ENCODE results near the gene RNASE12. TPM values are rescaled to one million over a fixed set of nuclear protein-coding genes. Genes with fewer than 3 reads are reported as not detected.
"Not testable (repeated sequence)": the region's sequence is repeated elsewhere in the genome, so short reads cannot be mapped to it uniquely, and the experiment has no call there.

RNASE12 gene
- total RNA-seq, 6 donors from 2014 or later = not detected

GRCh38 chr14:20601522-20601921, 10.3 kb upstream of the RNASE12 start:
- Histone ChIP-seq H3K4me1 (no peaks in the 10 kb centered on the region), H3K4me3 (no peak overlapping the region)
- no peak for ATAC-seq (ENCODE audit: low FRiP score in 2 of 2)

GRCh38 chr14:20597108-20597507, 5.9 kb upstream of the RNASE12 start:
- H3K27ac ChIP-seq = peak overlapping the region in 2 of 4 donors; percentile 40 to 53
- no peaks in the 10 kb centered on the region for H3K9me3 ChIP-seq
- ATAC-seq (ENCODE audit: low FRiP score in 2 of 2) (peak in 1 of 2 donors; percentile 32), DNase-seq (no peak)
- H3K27me3 ChIP-seq = no peaks in the 10 kb centered on the region
- TF ChIP-seq POLR2A (IDR thresholded peaks at IDR 0.05) = no peak
- no peak for TF ChIP-seq POLR2AphosphoS5 (IDR thresholded peaks at IDR 0.05)
- no peak for TF ChIP-seq EP300 (IDR thresholded peaks at IDR 0.05)
- no peak for TF ChIP-seq CTCF (IDR thresholded peaks at IDR 0.05)
- no peaks in the 10 kb centered on the region for H3K4me1 ChIP-seq
- H3K4me3 ChIP-seq = no peak overlapping the region
- H3K36me3 ChIP-seq = no peaks in the 10 kb centered on the region
- WGBS, 2 donors = 53 to 85% methylated on average over 1 of the region's 1 CpG

More at GRCh38 chr14:20601522-20601921, 10.3 kb upstream of the RNASE12 start:
- WGBS, 2 donors = 75 to 81% methylated on average over 12 of the region's 12 CpGs
- no peak for DNase-seq
- TF ChIP-seq CTCF (IDR thresholded peaks at IDR 0.05) (no peak), POLR2A (IDR thresholded peaks at IDR 0.05) (no peak), POLR2AphosphoS5 (IDR thresholded peaks at IDR 0.05) (no peak), EP300 (IDR thresholded peaks at IDR 0.05) (no peak)
- no peaks in the 10 kb centered on the region for H3K36me3 ChIP-seq
- H3K27me3 ChIP-seq = no peaks in the 10 kb centered on the region
- H3K27ac ChIP-seq = no peak overlapping the region
- no peaks in the 10 kb centered on the region for H3K9me3 ChIP-seq

- not testable (repeated sequence) for H3K27me3 ChIP-seq; H3K4me3 ChIP-seq; H3K36me3 ChIP-seq; ATAC-seq (ENCODE audit: low FRiP score in 2 of 2); H3K4me1 ChIP-seq; DNase-seq; H3K27ac ChIP-seq; H3K9me3 ChIP-seq
- WGBS, 2 donors = 94 to 98% methylated on average over 3 of the region's 3 CpGs
Measured at GRCh38 chr14:20595726-20596125, 4.5 kb upstream of the RNASE12 start.

- Histone ChIP-seq H3K9me3 (no peaks in the 10 kb centered on the region), H3K27ac (no peak overlapping the region), H3K27me3 (no peaks in the 10 kb centered on the region), H3K36me3 (no peaks in the 10 kb centered on the region), H3K4me1 (no peaks in the 10 kb centered on the region), H3K4me3 (no peak overlapping the region)
- 59 to 63% methylated on average over 1 of the region's 1 CpG for WGBS, 2 donors
- DNase-seq (no peak), ATAC-seq (ENCODE audit: low FRiP score in 2 of 2) (no peak)
- TF ChIP-seq POLR2A (IDR thresholded peaks at IDR 0.05) (no peak), EP300 (IDR thresholded peaks at IDR 0.05) (no peak), POLR2AphosphoS5 (IDR thresholded peaks at IDR 0.05) (no peak), CTCF (IDR thresholded peaks at IDR 0.05) (no peak)
Measured at GRCh38 chr14:20592574-20592973, 1.4 kb upstream of the RNASE12 start.

- no peak for DNase-seq
Measured at GRCh38 chr14:20587489-20588154, 3.6 kb downstream of the RNASE12 start, which contains the start of gene RNASE11. Gene RNASE11 (minus strand): TSS chr14:20588001.

More at GRCh38 chr14:20587489-20588154, 3.6 kb downstream of the RNASE12 start, which contains the start of gene RNASE11:
- no peaks in the 10 kb centered on the region for H3K9me3 ChIP-seq
- peaks cover 0 to 5% (median 0%) of the 10 kb centered on the region in 4 donors for H3K4me1 ChIP-seq
- TF ChIP-seq CTCF (IDR thresholded peaks at IDR 0.05) = no peak
- no peak for TF ChIP-seq POLR2AphosphoS5 (IDR thresholded peaks at IDR 0.05)
- no peak for TF ChIP-seq POLR2A (IDR thresholded peaks at IDR 0.05)
- TF ChIP-seq EP300 (IDR thresholded peaks at IDR 0.05) = no peak
- no peaks in the 10 kb centered on the region for H3K36me3 ChIP-seq
- ATAC-seq (ENCODE audit: low FRiP score in 2 of 2) = no peak
- H3K27ac ChIP-seq = no peak within 1 kb of the TSS
- no peaks in the 10 kb centered on the region for H3K27me3 ChIP-seq
- no peak within 1 kb of the TSS for H3K4me3 ChIP-seq
- 87 to 89% methylated on average over 6 of the region's 6 CpGs for WGBS, 2 donors
